DOHH2 (cell line): ENCODE measurements around the gene PCDH9.

ENCODE experiments used
- CTCF ChIP-seq: fragments of 200-600 bp; sonication (generic); IDR thresholded peaks from one replicate; pipeline ENCODE4 v1.5.1; 2014; ENCODE audit warnings: antibody characterized with exemption, mild to moderate bottlenecking, low read depth, low read length; ENCODE audit not compliant: poor library complexity, severe bottlenecking
- EZH2phosphoT487 ChIP-seq: fragments of 200-600 bp; sonication (generic); IDR thresholded peaks from 2 replicates; pipeline ENCODE4 v1.6.1; 2017; ENCODE audit warnings: borderline replicate concordance, mild to moderate bottlenecking, antibody characterized with exemption, low read length, moderate library complexity, mixed read lengths

GRCh38 chr13:67175836-67176459 lies 54.2 kb downstream of the PCDH9 start:
- TF ChIP-seq CTCF (no peak), EZH2phosphoT487 (no peak)
